Stimulated activated CD4-positive, alpha-beta T cell treated with anti-CD3 and anti-CD28 coated beads, TNF-alpha, amount 100 ng/mL, for 1 hour (primary cell): ENCODE data around the gene VSIG10L2.

ENCODE experiments used
- DNase-seq, 3 donors: peaks; one replicate each; pipeline ENCODE4 v3.0.0-alpha.2; 2020; ENCODE audit warnings: low read depth in 3 of 3, low spot score in 1 of 3

The VSIG10L2 gene

GRCh38 chr11:125946712-125947418, 1.0 kb downstream of the VSIG10L2 start:
- DNase-seq = no peak

- no peak for DNase-seq
Measured at GRCh38 chr11:125947419-125948277, 1.8 kb downstream of the VSIG10L2 start.

GRCh38 chr11:125948278-125949051, 2.6 kb downstream of the VSIG10L2 start:
- no peak for DNase-seq

GRCh38 chr11:125949271-125950177, 3.7 kb downstream of the VSIG10L2 start:
- no peak for DNase-seq

GRCh38 chr11:125950178-125950490, 4.3 kb downstream of the VSIG10L2 start:
- DNase-seq = no peak

GRCh38 chr11:125950696-125951651, 5.1 kb downstream of the VSIG10L2 start:
- no peak for DNase-seq

- no peak for DNase-seq
Measured at GRCh38 chr11:125951731-125952130, 5.9 kb downstream of the VSIG10L2 start.

- DNase-seq = no peak
Measured at GRCh38 chr11:125952559-125952958, 6.7 kb downstream of the VSIG10L2 start.

GRCh38 chr11:125952973-125953372, 7.1 kb downstream of the VSIG10L2 start:
- DNase-seq = no peak

GRCh38 chr11:125953401-125953935, 7.6 kb downstream of the VSIG10L2 start:
- DNase-seq = no peak

- no peak for DNase-seq
Measured at GRCh38 chr11:125954123-125954944, 8.5 kb downstream of the VSIG10L2 start.

- no peak for DNase-seq
Measured at GRCh38 chr11:125954945-125955640, 9.2 kb downstream of the VSIG10L2 start.

GRCh38 chr11:125955856-125956255, 10.0 kb downstream of the VSIG10L2 start:
- DNase-seq = no peak

- no peak for DNase-seq
Measured at GRCh38 chr11:125956391-125957134, 10.7 kb downstream of the VSIG10L2 start.

- DNase-seq = no peak
Measured at GRCh38 chr11:125957618-125958332, 11.9 kb downstream of the VSIG10L2 start.

- DNase-seq = no peak
Measured at GRCh38 chr11:125958872-125959400, 13.1 kb downstream of the VSIG10L2 start.
